Right forelimb (tissue), 1 donor: ENCODE measurements around the gene RRP1B.

ENCODE experiments used
- DNase-seq: peaks from one replicate; pipeline ENCODE4 v3.0.0-alpha.2; 2018

RRP1B gene

DNA sequence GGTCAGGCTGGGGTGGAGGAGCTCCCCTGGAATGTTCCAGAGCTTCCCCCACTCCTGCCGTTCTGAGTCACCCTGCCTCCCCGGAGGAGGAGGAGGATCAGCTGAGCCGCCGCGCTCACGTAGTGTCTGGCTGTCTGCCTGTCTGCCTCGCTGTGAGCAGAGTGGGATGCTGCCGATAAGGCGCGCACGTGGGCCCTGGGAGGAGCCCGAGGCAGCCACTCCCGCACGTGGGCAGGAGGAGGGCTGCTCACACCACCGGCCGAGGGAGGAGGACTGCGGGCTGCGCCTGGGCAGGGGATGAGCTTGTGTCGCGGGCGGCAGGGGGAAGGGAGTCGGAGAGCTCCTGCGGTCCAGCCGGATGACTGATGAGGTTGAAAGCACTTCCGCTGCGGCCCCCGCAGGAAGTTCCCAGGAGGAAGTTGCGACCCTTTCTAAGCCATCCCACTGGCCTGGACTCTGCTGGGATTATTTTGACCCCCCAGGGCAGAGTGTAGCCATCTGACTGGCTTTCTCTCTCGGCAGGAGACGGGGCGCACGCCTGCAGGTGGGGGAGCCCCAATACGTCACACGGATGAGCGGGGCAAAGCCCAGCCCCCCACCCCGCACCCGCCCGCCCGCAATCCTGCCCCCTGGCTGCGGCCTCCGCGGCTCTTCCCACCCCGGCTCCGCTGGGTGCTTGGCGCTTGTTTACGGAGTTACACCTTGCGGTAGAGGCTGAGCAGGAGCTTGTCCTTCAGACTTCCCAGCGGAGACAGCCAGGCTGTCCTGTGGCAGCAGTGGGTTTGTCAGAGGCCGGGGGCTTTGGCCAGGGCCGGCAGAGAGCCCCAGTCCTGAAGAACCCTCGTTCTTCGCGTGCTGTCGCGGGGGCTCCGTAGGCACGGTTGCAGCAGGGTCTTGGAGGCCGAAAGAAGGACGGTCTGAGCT lies 69.4 kb downstream of the RRP1B start:
- DNase-seq: peak; percentile 89

DNA sequence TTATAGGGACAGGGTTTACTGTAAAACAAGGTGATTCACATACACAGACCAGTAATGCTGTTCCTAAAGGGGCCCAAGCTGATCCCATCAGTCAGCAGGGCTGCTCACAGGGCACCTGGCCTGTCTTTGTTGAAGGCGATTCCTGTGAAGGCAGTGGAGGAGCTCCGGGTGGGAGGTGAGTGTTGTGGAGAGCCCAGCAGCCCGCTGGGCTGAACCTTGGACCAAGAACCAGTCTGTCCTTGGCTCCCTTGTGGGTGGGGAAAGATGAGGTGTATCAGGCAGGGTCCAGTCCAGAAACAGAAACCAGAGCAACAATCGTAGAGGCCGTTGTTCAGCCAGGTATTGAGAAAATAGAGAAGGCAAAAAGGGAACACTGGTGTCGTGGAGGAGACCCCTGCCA lies 72.1 kb downstream of the RRP1B start:
- DNase-seq: no peak

DNA sequence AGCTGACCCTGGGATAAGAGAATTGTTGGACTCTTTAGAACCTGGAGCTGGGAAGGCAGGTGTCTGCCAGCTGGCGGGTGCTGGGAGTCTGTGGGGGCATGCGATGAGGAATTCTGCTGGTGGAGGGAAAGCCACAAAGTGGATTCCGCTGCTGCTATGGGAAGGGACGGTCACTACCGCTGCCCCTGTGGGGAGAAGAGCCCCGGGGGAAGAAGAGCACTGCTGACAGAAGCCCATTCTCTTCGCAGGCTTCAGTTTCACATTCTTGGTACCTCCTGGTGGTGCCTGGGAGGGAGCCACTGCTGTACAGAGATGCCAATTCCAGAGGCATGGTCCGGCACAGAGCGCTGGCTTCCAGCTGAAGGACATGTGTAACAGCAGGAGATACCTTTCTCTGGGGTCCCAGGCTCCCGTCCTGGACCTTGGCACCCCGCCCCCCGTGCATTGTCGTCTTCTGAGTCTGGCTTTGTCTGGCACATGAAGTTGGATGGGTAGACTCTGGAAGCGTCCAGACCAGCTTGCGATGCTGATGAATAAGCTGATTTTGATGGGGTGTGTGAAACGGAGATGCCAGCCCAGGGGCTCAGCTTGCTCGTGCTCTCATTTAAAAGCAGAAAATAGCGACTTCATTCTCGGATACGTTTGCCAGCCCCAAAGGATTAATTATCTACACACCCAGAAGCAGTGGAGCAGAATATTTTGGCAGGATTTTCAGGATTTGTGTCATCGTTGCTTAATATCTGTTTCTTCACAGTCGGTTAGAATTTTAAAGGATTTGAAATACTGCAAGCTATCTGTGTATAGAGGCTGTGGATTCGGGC lies 72.7 kb downstream of the RRP1B start:
- DNase-seq: no peak

DNA sequence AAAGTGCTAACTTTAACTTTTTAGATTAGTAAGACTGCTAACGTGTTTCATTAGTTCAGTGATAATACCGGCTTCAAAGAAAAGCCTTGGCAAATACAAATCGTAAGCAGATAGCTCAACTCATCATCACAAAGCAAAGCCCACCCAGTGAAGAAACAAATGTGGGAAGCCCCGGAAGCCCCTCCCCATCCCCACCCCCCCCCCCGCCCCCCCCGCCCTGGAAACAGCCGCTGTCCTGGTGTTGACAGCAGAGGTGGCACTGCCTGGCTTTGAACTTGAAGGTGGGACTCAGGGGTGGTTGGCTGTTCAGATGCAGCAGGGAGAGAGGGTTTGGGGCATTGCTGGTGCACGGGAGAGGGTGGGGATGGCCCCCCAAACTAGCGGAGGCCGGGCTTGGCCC lies 73.7 kb downstream of the RRP1B start:
- no peak for DNase-seq

DNA sequence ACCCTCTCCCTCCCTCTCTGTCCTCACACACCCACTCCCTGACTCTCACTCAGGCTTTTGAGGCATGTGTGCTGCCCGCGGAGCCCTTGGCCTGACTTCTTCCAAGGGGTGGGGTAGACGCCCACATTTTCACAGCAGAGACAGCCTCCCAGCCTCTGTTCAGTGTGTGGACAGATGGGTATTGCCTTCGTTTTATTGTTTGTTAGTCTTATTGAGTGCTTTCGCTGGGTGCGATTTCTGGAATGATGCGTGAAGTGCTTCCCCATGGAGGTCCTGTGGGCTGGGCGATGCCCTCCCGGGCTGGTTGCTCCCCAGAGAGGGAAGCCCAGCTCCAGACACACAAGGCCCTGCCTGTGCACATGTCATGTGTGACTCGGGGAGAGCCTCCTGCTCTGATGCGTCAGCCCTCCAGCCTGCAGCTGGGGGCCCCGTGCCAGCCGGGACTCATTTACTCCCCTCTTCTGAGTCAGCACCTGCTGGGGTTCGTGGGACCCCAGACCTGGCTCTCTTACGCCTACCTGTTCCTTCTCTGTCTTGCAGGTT lies 74.2 kb downstream of the RRP1B start:
- DNase-seq: peak; percentile 61

DNA sequence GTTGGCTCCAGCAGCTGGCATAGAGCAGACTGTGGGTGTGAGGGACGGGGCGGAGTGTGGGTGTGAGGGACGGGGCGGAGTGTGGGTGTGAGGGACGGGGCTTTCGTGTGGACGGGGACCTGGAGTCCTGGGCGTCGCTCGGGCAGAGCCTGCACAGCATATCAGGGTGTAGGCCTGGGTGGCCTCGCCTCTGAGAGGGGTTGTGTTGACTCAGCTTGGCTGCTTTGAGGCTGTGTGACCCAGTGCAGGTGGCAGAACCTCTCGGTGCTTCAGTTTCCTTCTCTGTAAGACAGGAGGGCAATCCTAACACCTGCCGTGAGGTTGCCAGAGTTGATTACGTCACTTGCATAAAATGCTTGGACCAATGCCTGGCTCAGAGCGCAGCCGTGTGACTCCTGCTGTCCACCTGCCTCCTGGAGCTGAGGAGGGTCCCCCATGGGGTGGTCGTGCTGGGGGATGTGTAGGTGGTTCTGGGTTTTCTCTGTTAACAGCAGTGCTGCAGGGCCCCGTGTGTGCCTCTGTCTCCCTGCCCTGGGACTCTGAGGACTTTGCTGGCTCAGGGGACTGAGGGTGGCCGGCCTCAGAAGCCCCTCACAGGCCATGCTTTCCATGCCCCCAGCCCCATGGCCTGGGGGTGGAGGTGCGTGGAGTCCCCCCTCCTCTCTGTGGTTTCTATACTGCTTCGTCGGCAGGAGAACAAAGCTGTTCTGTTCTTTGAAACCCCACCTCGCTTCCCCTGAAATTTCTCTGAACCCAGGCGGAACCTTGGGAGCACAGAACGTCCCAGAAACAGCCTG lies 75.0 kb downstream of the RRP1B start:
- no peak for DNase-seq

DNA sequence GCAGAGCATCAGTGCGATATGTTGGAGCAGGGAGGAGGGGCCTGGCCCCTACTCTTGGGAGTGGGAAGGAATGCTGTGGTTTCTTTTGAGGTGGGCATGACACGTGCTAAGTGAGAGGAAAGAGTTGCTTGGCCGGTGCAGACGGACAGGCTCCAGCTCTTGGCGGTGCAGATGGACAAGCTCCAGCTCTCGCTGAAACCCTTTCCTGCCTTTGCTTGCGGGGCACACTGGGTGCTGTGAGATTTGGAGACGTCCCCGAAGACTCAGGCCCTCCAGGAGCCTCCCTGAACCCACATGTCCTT lies 75.5 kb downstream of the RRP1B start:
- no peak for DNase-seq

DNA sequence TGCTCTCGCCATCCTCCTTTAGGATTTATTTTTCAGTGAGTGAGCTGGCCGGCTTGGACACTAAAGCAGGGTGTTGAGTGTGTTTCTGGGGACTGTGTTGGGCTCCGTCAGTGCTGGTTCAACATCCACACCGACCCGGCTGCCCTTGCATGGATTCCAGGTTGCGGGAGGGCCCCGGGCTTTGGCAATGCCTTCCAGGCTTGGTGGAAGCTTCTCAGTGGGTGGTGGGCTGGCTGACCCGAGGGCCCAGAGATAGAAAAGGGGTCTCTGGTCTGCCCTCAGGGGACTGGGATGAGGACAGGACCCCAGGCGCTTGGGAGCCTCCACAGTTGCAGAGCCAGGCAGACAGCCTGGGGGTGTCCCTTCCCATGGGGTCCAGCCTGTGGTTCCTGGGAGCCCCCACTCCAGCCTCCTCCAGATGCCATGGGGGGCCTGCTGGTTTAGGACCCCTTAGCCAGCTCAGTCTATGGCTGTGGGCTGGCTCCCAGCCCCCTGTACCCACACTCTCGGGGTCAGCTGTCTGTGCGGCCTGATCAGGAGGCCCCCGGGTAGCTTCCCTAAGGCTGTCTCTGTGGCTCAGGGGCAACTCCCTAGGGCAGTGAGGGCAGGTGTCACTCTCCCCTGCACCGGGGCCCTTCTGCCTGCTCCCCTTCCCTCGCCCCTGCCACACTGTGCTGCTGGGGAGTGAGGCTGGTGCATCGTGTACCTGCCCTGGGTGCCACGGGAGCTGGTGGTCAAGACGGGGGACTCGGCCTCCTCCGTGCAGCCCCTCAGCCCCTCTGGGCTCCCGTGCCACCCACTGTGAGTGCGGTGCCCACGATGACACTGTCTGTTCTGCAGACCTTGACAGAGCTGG lies 76.1 kb downstream of the RRP1B start:
- DNase-seq: no peak

DNA sequence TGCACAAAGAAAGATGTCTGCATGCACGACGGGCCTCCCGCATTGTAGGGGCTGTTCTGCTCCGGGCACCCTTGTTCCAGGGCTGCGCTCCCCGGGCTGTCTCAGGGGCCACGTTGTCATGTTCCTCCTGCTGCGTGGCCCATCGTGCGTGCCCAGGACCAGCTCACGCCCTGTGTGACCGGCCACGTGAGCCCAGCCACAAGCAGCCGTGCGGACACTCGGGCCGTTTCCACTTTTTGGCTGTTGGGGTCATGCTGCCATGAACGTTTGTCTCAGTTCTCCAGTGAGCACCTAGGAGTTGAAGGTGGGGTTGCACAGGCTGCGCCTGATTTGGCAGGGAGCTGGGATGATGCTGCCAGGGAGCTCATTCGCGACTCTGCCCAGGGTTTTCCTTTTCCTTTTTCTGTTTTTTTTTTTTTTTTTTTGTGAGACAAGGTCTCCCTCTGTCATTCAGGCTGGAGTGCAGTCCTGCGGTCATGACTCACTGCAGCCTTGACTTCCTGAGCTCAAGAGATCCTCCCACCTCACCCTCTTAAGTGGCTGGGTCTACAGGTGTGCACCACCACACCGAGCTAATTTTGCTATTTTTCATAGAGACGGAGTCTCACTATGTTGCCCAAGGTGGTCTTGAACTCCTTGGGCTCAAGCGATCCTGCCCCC lies 77.0 kb downstream of the RRP1B start:
- DNase-seq: no peak

DNA sequence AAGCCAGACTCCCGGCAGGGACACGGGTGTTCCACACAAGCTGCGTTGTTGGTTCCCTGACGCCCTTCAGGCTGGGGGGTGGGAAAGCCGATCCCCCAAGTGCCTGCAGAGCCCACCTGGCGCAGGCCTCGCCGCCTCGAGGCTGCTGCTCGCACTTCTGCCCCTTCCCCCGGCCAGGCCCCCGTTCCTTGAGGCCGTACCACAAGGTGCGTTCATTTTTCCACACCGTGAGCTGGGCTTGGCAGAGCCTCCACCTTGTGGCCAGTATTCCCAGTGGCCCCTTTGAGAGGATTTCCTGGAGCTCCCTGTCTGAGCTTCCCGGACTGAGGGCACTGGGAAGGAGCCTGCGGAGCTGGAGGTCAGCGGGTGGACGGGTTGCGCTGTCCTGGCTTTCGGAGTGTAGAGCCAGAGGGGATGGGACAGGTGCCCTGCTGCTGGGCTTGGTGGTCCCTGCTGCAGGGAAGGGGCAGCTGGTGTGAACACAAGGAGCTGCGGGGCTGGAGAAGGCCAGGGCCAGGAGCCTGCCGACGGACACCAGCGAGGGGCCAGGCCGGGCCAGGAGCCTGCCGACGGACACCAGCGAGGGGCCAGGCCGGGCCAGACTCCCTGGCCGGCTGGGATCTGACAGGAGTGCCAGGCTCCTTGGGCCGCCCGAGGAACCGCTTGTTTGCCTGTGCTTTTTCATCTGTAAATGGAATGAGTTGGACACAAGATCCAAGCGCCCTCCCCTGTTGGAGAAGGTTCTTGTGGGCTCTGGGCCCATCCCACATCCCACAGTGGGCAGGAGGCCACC lies 78.0 kb downstream of the RRP1B start:
- DNase-seq: no peak

DNA sequence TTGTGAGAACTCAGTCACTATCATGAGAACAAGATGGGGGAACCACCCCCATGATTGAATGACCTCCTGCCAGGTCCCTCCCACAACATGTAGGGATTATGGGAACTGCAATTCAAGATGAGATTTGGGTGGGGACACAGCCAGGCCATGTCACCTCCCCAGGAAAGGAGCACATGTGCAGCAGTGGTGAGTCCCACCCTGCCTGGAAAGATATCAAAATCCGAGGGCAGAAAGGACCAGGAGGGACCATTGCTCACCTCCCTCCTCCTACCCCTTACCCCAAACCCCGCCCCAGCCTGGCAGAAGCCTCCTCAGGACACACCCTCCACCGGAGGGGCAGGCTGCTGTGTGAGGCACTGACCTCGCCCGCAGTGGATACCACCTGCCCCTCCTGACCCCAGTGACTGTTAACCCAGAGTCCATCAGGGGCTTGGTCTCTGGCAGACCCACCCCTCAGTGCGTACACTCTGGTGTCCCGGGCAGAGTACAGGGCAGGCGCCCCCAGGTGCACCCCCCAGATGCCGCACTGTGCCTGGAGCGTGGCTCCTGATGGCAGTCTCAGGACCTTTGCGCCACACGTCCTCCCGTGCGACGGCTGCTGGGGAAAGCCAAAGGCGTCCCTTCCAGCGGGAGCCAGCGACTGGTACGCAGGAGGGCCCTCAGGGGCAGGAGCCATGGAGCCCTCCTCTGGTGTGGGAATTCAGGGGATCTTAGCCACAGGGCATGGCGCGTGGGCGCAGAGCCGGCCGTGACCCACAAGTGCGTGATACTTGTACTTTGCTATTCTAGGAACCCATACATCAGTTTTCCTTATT lies 80.5 kb downstream of the RRP1B start:
- no peak for DNase-seq

DNA sequence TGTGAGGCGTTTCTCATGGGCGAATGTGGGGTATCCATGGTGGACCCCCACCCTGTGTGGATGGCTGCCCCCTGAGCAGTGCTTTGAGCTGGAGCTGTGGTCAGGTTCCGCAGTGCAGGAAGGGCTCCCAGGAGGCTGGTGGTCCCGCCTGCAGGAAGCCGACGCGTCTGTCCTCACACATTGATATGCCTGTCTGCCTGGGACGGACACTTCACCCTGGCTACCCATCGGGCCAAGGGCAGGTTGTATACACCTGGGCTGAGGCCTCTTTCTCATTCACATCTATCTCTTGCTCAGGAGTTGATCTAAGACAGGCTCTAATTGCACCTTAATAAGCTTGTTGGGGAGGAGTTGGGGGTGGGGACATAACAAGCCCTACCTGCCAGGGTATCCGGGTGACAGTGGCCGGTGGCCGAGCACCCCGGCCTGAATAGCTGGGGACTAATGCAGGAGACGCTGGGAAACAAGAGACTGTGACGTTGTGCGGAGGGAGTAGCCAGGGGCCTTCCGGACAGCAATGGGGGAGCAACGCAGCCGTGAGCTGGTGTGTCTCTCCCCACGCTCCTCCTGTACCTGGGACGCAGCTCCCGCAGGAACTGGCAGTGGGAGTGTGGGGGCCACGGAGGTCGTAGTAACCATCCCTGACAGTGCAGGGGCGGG lies 81.3 kb downstream of the RRP1B start:
- DNase-seq: peak; percentile 65

DNA sequence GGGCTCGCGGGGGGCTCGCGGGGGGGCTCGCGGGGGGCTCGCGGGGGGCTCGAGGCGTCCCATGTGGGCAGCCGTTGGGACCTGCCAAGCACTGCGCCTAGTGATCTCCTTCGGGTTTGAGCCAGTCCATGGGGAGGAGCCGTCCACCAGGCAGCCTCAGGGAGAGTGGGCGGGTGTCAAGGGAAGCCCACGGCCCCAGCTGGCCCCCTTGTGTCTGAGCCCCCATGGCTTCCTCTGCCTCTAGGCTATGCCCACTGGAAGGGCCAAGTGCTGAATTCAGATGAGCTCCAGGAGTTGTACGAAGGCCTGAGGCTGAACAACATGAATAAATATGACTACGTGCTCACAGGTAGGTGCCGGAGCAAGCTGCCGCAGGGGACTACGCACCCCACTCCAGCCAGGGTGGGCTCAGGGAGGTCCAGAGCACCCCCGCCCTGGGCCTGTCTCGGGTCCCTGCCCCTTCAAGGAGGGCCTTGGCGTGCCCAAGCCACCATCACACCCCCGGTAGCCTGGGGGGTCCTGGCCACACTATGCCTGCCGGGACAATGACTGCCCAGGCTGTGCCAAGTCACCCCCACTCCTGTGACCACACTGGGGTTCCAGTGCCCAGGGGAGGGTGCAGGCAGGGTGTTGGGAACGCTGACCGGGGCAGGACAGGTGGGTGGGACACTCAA lies 82.2 kb downstream of the RRP1B start:
- no peak for DNase-seq

DNA sequence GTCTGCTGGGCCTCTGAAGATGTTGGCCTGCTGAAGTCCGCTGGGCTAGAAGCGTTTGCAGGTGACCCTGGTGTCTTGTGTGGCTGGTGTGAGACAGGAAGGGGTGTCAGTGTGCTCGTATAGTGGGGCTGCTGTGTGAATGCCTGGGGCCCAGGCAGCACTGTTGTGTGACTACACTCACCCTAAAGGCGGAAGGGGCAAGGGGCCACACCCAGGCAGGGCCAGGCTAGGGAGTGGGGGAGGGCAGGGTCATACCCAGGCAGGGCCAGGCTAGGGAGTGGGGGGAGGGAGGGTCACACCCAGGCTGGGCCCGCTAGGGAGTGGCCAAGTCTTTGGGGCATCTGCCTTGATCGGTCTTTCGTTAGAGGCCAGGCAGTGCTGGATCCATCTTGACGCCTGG lies 84.6 kb downstream of the RRP1B start:
- DNase-seq: no peak

DNA sequence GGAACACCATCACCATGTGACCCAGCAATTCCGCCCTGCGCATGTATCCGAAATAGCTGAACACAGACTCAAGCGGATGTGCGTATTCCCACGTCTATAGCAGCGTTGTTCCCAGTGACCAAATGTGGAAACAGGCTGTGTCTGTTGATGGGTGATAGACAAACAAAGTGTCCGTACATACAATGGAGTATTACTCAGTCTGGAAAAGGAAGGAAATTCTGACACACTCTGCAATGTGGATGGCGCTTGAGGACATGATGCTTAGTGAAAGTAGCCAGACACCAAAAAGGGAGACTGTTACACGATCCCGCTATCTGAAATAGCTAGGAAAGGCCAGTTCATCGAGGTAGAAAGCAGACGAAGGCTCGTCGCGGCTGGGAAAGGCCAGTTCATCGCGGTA lies 85.4 kb downstream of the RRP1B start:
- no peak for DNase-seq
